Inferior parietal cortex (tissue), 1 donor: ENCODE data around the gene C12orf76.

ENCODE experiments used
- DNase-seq: peaks from one replicate; pipeline ENCODE4 v3.0.0-alpha.2; 2016; ENCODE audit errors: extremely low spot score

Gene C12orf76

GRCh38 chr12:109995686-109996482, 52.4 kb downstream of the C12orf76 start, which contains the start of gene GIT2:
TSS of gene GIT2 (minus strand) at chr12:109996368. CDS start at chr12:109996224, 144 bp downstream.
- DNase-seq: peak; percentile 98

GRCh38 chr12:109995361-109995685, 53.0 kb downstream of the C12orf76 start:
- DNase-seq: peak; percentile 11

GRCh38 chr12:109994401-109995175, 53.7 kb downstream of the C12orf76 start:
- no peak for DNase-seq

GRCh38 chr12:109993091-109993490, 55.2 kb downstream of the C12orf76 start:
- DNase-seq: no peak

- DNase-seq: no peak
Measured at GRCh38 chr12:109991586-109991985, 56.7 kb downstream of the C12orf76 start.
